GM19397 (cell line): ENCODE measurements around the gene TSPEAR.
"Not testable (repeated sequence)": the region's sequence is repeated elsewhere in the genome, so short reads cannot be mapped to it uniquely, and the experiment has no call there.

Experiments
- ATAC-seq: cut with Tn5 transposase; IDR thresholded peaks from one replicate; pipeline ENCODE4 v1.9.1; 2021; ENCODE audit warnings: mild to moderate bottlenecking, moderate library complexity; ENCODE audit not compliant: unreplicated experiment

TSPEAR gene

GRCh38 chr21:44555200-44555875, 156.0 kb downstream of the TSPEAR start:
- no peak for ATAC-seq

GRCh38 chr21:44552681-44553080, 158.7 kb downstream of the TSPEAR start:
- no peak for ATAC-seq

- ATAC-seq, result no peak
These were observed 159.2 kb downstream of the TSPEAR start for GRCh38 chr21:44552136-44552535.

- no peak for ATAC-seq
These were observed 159.9 kb downstream of the TSPEAR start, which contains the start of gene KRTAP10-2 for GRCh38 chr21:44551340-44551961. Gene KRTAP10-2 (minus strand): TSS chr21:44551505. CDS start chr21:44551458, 47 bp downstream.

GRCh38 chr21:44550807-44551206, 160.6 kb downstream of the TSPEAR start:
- no peak for ATAC-seq

GRCh38 chr21:44550285-44550684, 161.1 kb downstream of the TSPEAR start:
- ATAC-seq, result not testable (repeated sequence)

- no peak for ATAC-seq
These were observed 161.7 kb downstream of the TSPEAR start for GRCh38 chr21:44549525-44550211.

GRCh38 chr21:44548922-44549321, 162.4 kb downstream of the TSPEAR start:
- no peak for ATAC-seq

- ATAC-seq, result no peak
These were observed 163.0 kb downstream of the TSPEAR start for GRCh38 chr21:44548381-44548780.

- no peak for ATAC-seq
These were observed 163.6 kb downstream of the TSPEAR start for GRCh38 chr21:44547656-44548331.

- ATAC-seq, result no peak
These were observed 166.8 kb downstream of the TSPEAR start for GRCh38 chr21:44544566-44544965.

GRCh38 chr21:44542716-44543115, 168.7 kb downstream of the TSPEAR start:
- no peak for ATAC-seq

GRCh38 chr21:44540741-44541288, 170.6 kb downstream of the TSPEAR start:
- no peak for ATAC-seq

- no peak for ATAC-seq
These were observed 171.2 kb downstream of the TSPEAR start, which contains the start of gene KRTAP10-1 for GRCh38 chr21:44539991-44540666. Gene KRTAP10-1 (minus strand): TSS chr21:44540195. CDS start chr21:44540150, 45 bp downstream.

- no peak for ATAC-seq
These were observed 172.3 kb downstream of the TSPEAR start for GRCh38 chr21:44539046-44539445.

GRCh38 chr21:44537930-44538911, 173.2 kb downstream of the TSPEAR start:
- no peak for ATAC-seq

- no peak for ATAC-seq
These were observed 175.4 kb downstream of the TSPEAR start for GRCh38 chr21:44535963-44536362.

GRCh38 chr21:44534688-44535087, 176.7 kb downstream of the TSPEAR start:
- no peak for ATAC-seq
